Activated CD4-positive, alpha-beta T cell treated with anti-CD3 and anti-CD28 coated beads, Interleukin-2, amount 50 U/mL, for 1 hour (primary cell): ENCODE results near the gene HSPA4.

Experiments
- DNase-seq: peaks from one replicate; pipeline ENCODE4 v3.0.0-alpha.2; 2020

Gene HSPA4

GRCh38 chr5:133106761-133107572, 55.2 kb downstream of the HSPA4 start:
- DNase-seq = no peak

DNA sequence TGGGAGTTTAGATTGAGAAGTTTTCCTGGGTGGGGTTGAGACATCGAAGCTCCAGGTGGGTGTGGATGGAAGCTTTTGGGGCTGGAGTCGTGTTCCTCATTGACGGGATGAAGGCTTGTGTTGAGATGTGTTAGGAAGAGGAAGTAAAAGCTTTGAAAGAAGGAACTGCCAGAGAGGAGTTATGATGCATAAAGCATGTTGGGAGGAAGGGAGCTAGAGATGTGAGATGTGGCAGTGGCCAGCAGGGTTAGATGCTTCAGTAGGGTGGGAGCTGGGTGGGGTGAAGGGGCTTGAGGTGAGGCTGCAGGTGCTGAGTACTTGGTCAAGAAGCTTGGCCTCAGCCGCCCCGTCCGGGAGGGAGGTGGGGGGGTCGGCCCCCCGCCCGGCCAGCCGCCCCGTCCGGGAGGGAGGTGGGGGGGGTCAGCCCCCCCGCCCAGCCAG, 56.7 kb downstream of the HSPA4 start:
- DNase-seq = no peak

GRCh38 chr5:133109655-133110483, 58.1 kb downstream of the HSPA4 start:
- DNase-seq = no peak

DNA sequence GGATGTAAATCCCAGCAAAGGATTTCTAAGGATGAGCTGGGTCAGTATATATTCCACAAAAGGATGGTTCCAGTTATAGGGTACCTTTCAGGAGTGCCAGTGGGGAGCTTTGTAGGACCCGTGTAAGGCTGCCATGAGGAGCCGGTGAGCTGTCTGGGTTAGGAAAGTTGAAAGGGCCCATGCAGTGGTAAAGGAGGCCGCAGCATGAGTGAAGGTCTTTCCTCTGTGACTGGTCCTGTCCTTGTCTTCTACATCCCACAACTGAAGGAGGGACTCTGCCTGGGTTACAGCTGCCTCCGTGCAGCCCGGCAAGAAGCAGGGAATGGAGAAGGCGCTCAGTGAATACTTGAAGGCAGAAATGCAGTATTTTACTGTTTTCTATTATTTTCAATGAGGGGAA, 58.9 kb downstream of the HSPA4 start:
- DNase-seq = no peak

DNA sequence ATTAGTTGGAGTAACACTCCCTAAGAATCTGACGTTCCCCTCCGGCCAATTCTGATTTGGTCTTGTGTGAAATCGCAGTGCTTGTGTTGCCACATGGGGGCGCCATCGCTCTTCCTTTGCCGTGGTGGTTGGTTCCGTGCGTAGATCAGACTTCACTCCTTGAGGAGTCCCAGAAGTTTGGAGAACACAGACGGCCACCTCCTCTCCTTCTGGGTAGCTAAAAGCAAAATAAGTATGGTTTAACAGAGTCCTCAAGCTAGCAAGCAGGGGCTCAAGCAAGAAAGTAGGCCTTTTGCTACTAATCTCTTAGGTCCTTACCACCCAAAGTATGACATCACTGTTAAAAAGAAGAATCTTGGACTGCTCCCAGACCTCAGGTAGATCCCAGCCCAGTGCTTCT, 59.5 kb downstream of the HSPA4 start:
- peak; percentile 80 for DNase-seq

DNA sequence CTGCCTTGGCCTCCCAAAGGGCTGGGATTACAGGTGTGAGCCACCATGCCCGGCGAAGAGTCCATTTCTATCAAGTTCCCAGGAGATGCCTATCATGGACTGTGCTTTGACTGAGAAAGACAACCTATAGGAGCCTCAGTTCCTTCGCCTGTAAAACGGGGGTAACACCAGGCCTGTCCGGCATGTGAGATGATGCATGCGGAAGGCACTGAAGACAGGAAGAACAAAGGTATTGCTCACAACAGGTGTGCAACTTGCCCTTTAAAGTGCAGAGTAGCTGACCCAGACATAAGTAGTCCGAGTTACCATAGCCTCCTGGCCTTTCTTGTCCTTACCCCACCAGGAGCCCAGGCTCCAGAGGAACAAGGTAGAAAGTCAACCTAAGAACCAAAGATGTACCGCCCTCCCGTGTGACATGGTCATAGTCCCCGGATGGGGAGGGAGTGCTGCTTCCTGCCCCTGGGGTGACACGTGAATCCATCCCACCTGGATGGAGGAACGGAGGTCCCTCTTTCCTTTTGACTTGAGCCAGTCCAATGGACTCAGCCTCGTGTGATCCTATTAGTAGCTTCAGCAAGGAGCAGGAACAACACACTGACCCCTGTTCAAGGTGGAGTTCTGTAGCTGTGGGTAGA, 60.3 kb downstream of the HSPA4 start:
- DNase-seq = no peak

DNA sequence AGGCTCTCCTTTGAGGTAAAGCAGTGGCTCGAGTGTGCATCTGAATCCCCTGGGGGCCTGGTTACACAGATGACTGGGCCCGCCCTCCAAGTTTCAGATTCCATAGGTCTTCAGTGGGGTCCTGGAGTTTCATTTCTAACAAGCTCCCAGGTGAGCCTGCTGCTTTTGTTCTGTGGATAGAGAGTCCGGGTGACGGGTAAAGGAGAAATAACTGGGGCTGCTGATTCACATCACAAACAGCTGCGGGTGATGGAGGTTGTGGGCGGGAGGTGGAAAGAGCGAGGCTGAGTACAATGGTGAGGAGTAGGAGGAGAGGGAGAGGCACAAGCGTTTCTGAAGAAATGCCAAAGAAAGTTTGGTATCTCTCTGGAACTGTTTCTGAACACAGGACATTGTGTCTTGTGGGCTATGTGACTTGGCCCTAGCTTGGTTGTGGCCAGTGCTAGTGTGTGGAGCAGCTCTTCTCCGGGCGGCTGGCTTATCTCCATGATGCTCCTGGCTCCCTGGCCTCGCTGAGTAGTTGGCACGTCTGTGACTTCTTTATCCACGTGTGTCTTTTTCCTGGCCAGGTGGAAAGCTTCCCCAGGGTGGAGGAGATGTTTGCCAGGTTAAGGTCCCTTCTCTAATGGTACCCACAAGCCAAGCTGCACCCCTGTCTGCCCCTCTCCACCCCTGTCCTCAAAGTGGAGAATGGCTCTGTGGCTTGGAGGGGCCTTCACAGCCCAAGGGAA, 61.7 kb downstream of the HSPA4 start:
- no peak for DNase-seq

DNA sequence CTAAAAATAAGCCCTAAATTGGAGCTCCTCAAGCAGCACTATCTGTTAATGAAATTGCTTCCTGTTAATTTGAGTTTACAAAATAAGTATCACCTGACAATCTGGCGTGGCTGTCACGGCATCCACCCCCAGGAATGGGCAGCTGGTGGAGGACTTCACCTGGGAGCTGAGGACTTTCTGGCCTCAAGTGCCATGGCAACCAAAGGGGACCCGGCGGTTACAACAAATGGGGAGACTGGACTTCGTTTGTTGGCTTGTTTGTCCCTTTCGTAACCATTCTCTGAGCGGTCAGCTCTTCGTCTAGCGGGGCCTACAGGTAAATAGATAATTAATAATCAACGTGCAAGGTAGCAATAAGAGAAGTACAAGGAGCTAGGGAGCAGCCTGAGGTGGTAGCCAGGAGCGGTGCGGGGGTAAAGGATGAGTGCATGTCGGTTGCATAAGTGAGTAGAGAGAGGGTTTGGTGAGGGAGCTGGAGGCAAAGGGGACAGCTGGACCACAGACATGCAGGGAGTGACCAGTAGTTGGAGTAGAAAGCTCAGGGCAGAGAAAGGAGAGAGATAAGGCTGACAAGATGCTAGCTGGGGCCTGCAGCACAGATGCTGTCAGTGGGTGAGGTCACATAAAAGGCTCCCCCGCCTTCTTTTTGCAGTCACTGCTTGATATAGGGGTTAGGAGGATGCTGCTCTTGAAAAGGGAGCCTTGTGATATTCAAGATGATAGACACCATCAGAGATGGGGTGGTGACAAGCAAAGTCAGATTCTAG, 62.5 kb downstream of the HSPA4 start:
- DNase-seq = no peak

- no peak for DNase-seq
Measured at GRCh38 chr5:133114933-133115310, 63.1 kb downstream of the HSPA4 start.

DNA sequence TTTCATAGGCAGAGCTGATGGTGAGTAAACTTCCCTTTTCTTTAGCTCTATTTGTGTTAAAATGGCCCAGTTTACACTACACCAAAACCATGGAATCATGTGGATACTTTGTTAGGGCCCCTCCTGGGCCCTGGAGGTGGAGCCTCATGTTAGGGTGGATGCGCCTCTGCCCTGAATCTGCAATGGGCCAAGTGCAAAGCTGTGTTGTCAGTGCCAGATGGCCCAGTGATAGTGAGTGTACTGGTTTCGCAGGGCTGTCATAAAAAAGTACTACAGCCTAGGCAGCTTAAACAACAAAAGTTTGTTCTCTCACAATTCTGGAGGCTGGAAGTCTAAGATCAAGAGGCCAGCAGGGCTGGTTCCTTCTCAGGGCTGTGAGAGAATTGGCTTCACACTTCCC, 64.8 kb downstream of the HSPA4 start:
- no peak for DNase-seq

- no peak for DNase-seq
Measured at GRCh38 chr5:133117166-133117911, 65.5 kb downstream of the HSPA4 start.

DNA sequence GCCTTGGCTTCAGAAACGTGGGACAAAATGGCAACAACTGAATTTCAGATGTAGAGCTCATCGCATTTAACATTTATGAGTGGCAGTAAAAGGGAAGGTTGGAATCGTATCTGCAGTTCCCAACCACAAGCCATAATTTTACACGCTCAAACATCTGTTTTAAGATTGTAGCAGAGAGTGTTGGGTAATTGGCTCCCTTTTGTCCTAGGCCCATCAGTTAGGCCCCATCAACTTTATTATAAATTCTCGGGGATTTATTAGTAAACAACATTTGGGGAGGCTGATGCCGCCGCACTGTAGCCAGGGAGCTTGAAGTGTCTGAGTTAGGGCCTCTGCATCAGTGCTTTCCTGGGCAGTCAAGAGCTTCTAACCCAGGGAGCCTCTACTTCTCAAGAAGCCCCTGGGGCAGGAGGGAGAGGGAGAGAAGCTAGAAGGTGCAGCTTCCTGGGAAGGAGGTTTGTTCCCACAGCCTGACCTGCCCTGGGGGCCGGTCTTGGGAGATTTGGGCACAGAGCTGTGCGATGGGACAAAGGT, 66.2 kb downstream of the HSPA4 start:
- no peak for DNase-seq

GRCh38 chr5:133118741-133119140, 66.9 kb downstream of the HSPA4 start:
- no peak for DNase-seq

GRCh38 chr5:133119233-133119711, 67.5 kb downstream of the HSPA4 start:
- DNase-seq = no peak

GRCh38 chr5:133120156-133120750, 68.4 kb downstream of the HSPA4 start:
- DNase-seq = no peak

DNA sequence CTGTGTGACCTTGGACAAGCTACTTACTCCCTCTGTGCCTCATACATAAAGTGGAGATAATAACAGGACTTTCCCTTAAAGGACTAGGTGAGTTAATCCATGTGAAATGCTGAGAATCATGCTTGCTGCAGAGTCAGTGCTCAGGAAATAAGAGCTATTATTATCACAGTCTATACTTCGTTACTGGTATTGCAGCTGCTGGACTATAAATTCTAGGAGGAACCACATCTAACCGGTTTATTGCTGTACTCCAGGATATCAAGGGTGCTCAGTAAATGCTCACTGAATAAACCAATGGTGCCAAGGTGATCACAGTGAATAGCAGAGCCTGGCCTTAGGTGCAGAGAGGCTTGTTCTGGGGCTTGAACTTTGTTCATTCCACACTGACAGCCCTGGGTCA, 69.3 kb downstream of the HSPA4 start:
- no peak for DNase-seq

DNA sequence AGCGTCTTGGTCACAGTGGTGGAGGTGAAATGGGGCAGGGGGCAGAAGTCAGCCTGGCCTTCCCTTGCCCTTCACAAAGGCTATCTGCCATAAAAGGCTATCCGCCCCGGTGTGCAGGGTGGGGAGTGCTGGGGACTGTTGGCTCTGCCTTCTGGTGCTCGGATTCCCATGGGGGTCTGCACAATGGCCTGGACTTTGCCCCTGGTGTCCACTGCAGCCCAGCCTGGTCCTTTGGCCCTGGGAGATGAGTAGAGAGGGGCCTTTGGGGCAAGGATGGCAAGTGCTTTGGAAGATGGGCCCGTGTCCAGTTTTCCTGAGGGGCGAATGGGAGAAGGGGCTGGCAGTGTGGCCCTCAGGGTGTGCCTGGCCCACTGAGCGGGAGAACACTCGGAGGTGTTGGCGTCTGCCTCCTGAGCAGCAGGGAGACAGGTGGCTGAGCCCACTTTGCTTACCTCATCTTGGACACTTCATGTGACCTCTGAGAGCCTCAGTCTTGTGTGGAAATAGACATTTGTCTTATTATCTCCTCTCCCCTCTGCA, 69.9 kb downstream of the HSPA4 start:
- no peak for DNase-seq

DNA sequence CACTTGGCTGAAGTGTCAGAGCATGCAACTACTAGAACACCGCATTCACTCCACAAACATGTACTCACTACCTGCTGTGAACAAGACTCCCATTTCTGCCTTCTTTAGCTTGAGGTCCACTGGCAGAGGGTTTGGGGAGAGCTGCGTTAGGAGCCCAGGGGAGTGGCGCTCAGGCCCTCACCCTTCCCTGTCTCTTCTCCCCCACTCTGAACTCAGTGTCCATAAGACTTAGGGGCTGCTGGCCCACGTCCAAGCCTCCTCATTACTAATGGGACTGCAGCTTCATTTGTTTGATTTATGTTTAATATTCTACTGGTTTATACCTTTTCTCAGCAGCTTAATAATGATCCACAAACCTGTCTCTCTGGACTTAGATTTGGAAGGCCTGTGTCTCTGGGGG, 70.9 kb downstream of the HSPA4 start:
- no peak for DNase-seq

- DNase-seq = no peak
Measured at GRCh38 chr5:133123297-133123696, 71.5 kb downstream of the HSPA4 start.

DNA sequence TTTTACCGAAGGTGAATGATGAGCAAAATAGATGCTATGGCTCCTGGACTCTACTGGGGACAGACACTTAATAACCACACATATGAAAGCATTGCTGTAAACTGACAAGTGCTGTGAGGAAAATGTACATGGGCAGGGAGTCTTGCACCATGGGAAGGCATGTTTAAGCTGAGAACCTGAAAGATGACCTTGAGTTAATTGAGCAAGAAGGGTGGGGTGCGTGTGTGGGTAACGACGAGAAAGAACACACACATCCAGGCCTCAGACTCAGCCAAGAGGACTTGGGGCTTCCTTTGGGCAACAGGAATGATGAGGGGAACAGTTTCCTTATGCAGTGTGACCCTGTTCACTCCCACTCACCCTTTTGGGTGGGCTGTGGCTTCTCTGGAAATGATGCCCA, 73.1 kb downstream of the HSPA4 start:
- DNase-seq = no peak
